ENCODE results near the gene SNX20. TPM values are rescaled to one million over a fixed set of nuclear protein-coding genes. Genes with fewer than 3 reads are reported as not detected.
A peak's percentile ranks its signal among the peaks of the same experiment; 100 is the strongest.

The SNX20 gene
- total and polyA plus RNA-seq, 10 of the 15 experiments (the other 5 are each of a cell fraction or from before 2014, with no cell fraction given) = 4.6 to 30.8 (median 21.9) TPM

- TF ChIP-seq ZBTB4 (CRISPR knock-in tag; IDR thresholded peaks at IDR 0.05) = no peak
- TF ChIP-seq MXI1 (IDR thresholded peaks at IDR 0.05; ENCODE audit: low read depth, low read length) = peak; percentile 65
- 0 out of 2 replicates have a peak, but pooled peaks have one; percentile 25 for TF ChIP-seq FOXK2 (IDR thresholded peaks at IDR 0.05)
- TF ChIP-seq BCL3 (IDR thresholded peaks at IDR 0.05; ENCODE audit: borderline replicate concordance, insufficient read depth, low read depth, low read length, poor library complexity, severe bottlenecking) = no peak
These were observed 2.7 kb upstream of the SNX20 start (continued) for GRCh38 chr16:50683689-50684374.

GRCh38 chr16:50680556-50680893 lies 587 bp downstream of the SNX20 start:
- Histone ChIP-seq H3K27me3 (replicated peaks in 1 of 2; ENCODE audit: control insufficient read depth in 2 of 2, insufficient read depth in 2 of 2, low read length in 1 of 2) (no peaks in the 10 kb centered on the region), H3K4me2 (ENCODE audit: control insufficient read depth, insufficient read depth) (peak overlapping the region; percentile 88), H3K4me1 (ENCODE audit: control insufficient read depth, insufficient read depth, low read length) (peaks cover 44% of the 10 kb centered on the region), H3K9me3 (replicated peaks; ENCODE audit: control insufficient read depth, insufficient read depth, low read length) (no peaks in the 10 kb centered on the region; the same call in 2 of the 3 replicates), H4K20me1 (ENCODE audit: control insufficient read depth, insufficient read depth) (no peaks in the 10 kb centered on the region), H3K79me2 (ENCODE audit: control insufficient read depth, insufficient read depth, low read length) (peaks cover 43% of the 10 kb centered on the region), H3K9ac (ENCODE audit: control insufficient read depth, insufficient read depth, low read length) (peak overlapping the region; percentile 78), H3K36me3 (ENCODE audit: control insufficient read depth in 2 of 2, insufficient read depth in 2 of 2, low read length in 1 of 2) (peaks cover 1 to 15% of the 10 kb centered on the region in 2 experiments; a peak in 3 of 4 replicates), H3K27ac (ENCODE audit: control insufficient read depth, insufficient read depth) (peak overlapping the region; percentile 84), H2AFZ (ENCODE audit: control insufficient read depth, low read depth, low read length) (no peak overlapping the region), H3K4me3 (peak overlapping the region; percentile 72)
- SMC1A ChIA-PET (ENCODE audit: uncharacterized antibody, unreplicated experiment) = interaction anchor here (1.2 to 24.8 kb wide), 8 partner anchors 9 to 70 kb away, joined by 3 to 600 read pairs (median 21); partner anchors contain the start of genes CYLD and NOD2
- POLR2A ChIA-PET = interaction anchor here (0.6 to 8.0 kb wide), 12 partner anchors 8 to 66 kb away, joined by 3 to 116 read pairs (median 6); partner anchors contain the start of gene CYLD
- in situ Hi-C loops (cut with MboI) (no loop called here), intact Hi-C loops (cut with micrococcal nuclease; ENCODE audit: unreplicated experiment) (loop anchor here (5.0 kb wide), 1 partner anchor 408 kb away; no protein-coding TSS in a partner anchor)
- FAIRE-seq = no peak
- ATAC-seq = no peak
- TF ChIP-seq MXI1 (IDR thresholded peaks at IDR 0.05; ENCODE audit: low read depth, low read length) (0 out of 2 replicates have a peak, but pooled peaks have one; percentile 4), TCF12 (IDR thresholded peaks at IDR 0.05; ENCODE audit: low read depth, low read length) (no peak)
- CTCF ChIA-PET = interaction anchor here (0.9 to 20.9 kb wide), 11 partner anchors 13 to 559 kb away, joined by 3 to 636 read pairs (median 5); partner anchors contain the start of gene CYLD
- RAD21 ChIA-PET (ENCODE audit: unreplicated experiment) = interaction anchor here (1.0 to 29.0 kb wide), 7 partner anchors 11 to 126 kb away, joined by 3 to 578 read pairs (median 12); partner anchors contain the start of gene CYLD
- DNase-seq (ENCODE audit: low read depth, low spot score) = no peak
- TSS peak; percentile 50 for BruUV-seq (replicated peaks)
- WGBS (ENCODE audit: insufficient coverage, insufficient replicate concordance, low lambda C conversion rate, missing lambda C conversion rate) = 22% methylated on average over 3 of the region's 3 CpGs

All from GM12878 (cell line).